ENCODE measurements around the gene FAM117B. TPM values are rescaled to one million over a fixed set of nuclear protein-coding genes. Genes with fewer than 3 reads are reported as not detected.

Gene FAM117B
- total and polyA plus RNA-seq, 4 donors, result 0.65 to 3.4 (median 2.4) TPM

DNA sequence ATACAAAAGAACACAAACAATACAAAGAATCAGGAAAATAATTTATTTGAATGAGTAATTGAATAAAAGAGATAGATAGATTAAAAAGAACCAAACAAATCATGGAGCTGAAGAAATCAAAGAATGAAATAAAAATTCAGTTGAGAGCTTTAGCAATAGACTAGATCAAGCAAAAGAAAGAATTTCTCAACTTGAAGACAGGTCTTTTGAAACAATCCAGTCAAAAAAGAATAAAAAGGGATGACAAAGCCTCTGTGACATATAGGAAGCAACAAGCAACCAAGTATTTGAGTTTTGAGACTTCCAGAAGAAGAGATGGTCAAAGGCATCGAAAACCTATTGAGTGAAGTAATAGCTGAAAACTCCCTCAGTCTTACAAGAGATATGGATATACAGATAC lies 108.8 kb downstream of the FAM117B start:
- Histone ChIP-seq H3K9ac (ENCODE audit: low read depth in 1 of 2, low read length in 2 of 2) (no peak overlapping the region), H3K27me3 (ENCODE audit: control insufficient read depth in 4 of 4, insufficient read depth in 4 of 4, low read length in 3 of 4) (no peaks in the 10 kb centered on the region), H3K4me3 (ENCODE audit: low read depth in 1 of 3, low read length in 3 of 3) (no peak overlapping the region), H3K27ac (ENCODE audit: low read depth in 1 of 2, low read length in 2 of 2) (no peak overlapping the region), H3K4me1 (ENCODE audit: control insufficient read depth in 4 of 4, insufficient read depth in 4 of 4, low read length in 3 of 4) (no peaks in the 10 kb centered on the region), H3K36me3 (ENCODE audit: control insufficient read depth in 4 of 4, insufficient read depth in 3 of 4, low read depth in 1 of 4, low read length in 3 of 4) (no peaks in the 10 kb centered on the region), H3K9me3 (ENCODE audit: control insufficient read depth in 4 of 4, low read length in 3 of 4) (no peaks in the 10 kb centered on the region)
- TF ChIP-seq, protein P1, sequence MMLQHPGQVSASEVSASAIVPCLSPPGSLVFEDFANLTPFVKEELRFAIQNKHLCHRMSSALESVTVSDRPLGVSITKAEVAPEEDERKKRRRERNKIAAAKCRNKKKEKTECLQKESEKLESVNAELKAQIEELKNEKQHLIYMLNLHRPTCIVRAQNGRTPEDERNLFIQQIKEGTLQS (IDR thresholded peaks at IDR 0.05), result no peak
- no peak for TF ChIP-seq NR2F2 (IDR thresholded peaks at IDR 0.05)
- TF ChIP-seq RXRA (IDR thresholded peaks at IDR 0.05), result no peak
- no peak for TF ChIP-seq EGR1 (IDR thresholded peaks at IDR 0.05; ENCODE audit: low read depth in 2 of 2)
- TF ChIP-seq, protein P2, sequence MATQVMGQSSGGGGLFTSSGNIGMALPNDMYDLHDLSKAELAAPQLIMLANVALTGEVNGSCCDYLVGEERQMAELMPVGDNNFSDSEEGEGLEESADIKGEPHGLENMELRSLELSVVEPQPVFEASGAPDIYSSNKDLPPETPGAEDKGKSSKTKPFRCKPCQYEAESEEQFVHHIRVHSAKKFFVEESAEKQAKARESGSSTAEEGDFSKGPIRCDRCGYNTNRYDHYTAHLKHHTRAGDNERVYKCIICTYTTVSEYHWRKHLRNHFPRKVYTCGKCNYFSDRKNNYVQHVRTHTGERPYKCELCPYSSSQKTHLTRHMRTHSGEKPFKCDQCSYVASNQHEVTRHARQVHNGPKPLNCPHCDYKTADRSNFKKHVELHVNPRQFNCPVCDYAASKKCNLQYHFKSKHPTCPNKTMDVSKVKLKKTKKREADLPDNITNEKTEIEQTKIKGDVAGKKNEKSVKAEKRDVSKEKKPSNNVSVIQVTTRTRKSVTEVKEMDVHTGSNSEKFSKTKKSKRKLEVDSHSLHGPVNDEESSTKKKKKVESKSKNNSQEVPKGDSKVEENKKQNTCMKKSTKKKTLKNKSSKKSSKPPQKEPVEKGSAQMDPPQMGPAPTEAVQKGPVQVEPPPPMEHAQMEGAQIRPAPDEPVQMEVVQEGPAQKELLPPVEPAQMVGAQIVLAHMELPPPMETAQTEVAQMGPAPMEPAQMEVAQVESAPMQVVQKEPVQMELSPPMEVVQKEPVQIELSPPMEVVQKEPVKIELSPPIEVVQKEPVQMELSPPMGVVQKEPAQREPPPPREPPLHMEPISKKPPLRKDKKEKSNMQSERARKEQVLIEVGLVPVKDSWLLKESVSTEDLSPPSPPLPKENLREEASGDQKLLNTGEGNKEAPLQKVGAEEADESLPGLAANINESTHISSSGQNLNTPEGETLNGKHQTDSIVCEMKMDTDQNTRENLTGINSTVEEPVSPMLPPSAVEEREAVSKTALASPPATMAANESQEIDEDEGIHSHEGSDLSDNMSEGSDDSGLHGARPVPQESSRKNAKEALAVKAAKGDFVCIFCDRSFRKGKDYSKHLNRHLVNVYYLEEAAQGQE (IDR thresholded peaks at IDR 0.05), result no peak
- TF ChIP-seq FOXA2 (IDR thresholded peaks at IDR 0.05), result no peak
- TF ChIP-seq GABPA (IDR thresholded peaks at IDR 0.05 in 1 of 2, conservative IDR thresholded peaks at IDR 0.05 in 1 of 2), result no peak
- TF ChIP-seq FOXA1 (IDR thresholded peaks at IDR 0.05), result no peak
- no peak for TF ChIP-seq YY1 (IDR thresholded peaks at IDR 0.05)
- TF ChIP-seq, protein P3, sequence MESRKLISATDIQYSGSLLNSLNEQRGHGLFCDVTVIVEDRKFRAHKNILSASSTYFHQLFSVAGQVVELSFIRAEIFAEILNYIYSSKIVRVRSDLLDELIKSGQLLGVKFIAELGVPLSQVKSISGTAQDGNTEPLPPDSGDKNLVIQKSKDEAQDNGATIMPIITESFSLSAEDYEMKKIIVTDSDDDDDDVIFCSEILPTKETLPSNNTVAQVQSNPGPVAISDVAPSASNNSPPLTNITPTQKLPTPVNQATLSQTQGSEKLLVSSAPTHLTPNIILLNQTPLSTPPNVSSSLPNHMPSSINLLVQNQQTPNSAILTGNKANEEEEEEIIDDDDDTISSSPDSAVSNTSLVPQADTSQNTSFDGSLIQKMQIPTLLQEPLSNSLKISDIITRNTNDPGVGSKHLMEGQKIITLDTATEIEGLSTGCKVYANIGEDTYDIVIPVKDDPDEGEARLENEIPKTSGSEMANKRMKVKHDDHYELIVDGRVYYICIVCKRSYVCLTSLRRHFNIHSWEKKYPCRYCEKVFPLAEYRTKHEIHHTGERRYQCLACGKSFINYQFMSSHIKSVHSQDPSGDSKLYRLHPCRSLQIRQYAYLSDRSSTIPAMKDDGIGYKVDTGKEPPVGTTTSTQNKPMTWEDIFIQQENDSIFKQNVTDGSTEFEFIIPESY (IDR thresholded peaks at IDR 0.05), result no peak
- no peak for TF ChIP-seq SP1 (IDR thresholded peaks at IDR 0.05)
- no peak for TF ChIP-seq HNF4A (conservative IDR thresholded peaks at IDR 0.05)
- no peak for TF ChIP-seq RAD21 (IDR thresholded peaks at IDR 0.05)
- TF ChIP-seq, protein P4, sequence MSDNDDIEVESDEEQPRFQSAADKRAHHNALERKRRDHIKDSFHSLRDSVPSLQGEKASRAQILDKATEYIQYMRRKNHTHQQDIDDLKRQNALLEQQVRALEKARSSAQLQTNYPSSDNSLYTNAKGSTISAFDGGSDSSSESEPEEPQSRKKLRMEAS (IDR thresholded peaks at IDR 0.05), result no peak
- no peak for TF ChIP-seq TAF1 (conservative IDR thresholded peaks at IDR 0.05)
- 100% methylated on average over 1 of the region's 1 CpG for WGBS
- no peak for DNase-seq (ENCODE audit: low spot score)

DNA sequence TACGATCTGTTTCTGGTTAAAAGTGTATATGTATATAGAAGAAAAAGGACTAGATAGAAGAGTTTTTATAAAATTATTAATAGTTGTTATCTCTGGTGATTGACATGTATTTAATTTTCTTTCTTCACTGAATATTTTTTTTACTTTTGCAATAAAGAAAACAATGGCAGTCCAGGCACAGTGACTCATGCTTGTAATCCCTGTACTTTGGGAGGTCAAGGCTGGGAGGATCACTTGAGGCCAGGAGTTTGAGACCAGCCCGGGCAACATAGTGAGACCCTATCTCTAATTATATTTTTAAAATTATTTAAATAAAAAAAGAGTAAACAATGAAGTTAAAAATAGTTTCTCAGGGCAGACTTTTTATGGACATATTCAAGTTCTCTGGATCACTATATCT lies 114.7 kb downstream of the FAM117B start:
- WGBS, result 96% methylated on average over 2 of the region's 2 CpGs
- TF ChIP-seq EGR1 (IDR thresholded peaks at IDR 0.05; ENCODE audit: low read depth in 2 of 2) (no peak), JUND (IDR thresholded peaks at IDR 0.05) (no peak)
- no peak overlapping the region for H3K9ac ChIP-seq (ENCODE audit: low read depth in 1 of 2, low read length in 2 of 2)
- no peak overlapping the region for H3K4me3 ChIP-seq (ENCODE audit: low read depth in 1 of 3, low read length in 3 of 3)
- no peaks in the 10 kb centered on the region for H3K4me1 ChIP-seq (ENCODE audit: control insufficient read depth in 4 of 4, insufficient read depth in 4 of 4, low read length in 3 of 4)
- no peaks in the 10 kb centered on the region for H3K27me3 ChIP-seq (ENCODE audit: control insufficient read depth in 4 of 4, insufficient read depth in 4 of 4, low read length in 3 of 4)
- H3K27ac ChIP-seq (ENCODE audit: low read depth in 1 of 2, low read length in 2 of 2), result no peak overlapping the region
- DNase-seq (ENCODE audit: low spot score), result no peak
- H3K9me3 ChIP-seq (ENCODE audit: control insufficient read depth in 4 of 4, low read length in 3 of 4), result no peaks in the 10 kb centered on the region
- H3K36me3 ChIP-seq (ENCODE audit: control insufficient read depth in 4 of 4, insufficient read depth in 3 of 4, low read depth in 1 of 4, low read length in 3 of 4), result no peaks in the 10 kb centered on the region
